SU-DHL-6 (cell line): Measurements from ENCODE around the gene RGN.

Source experiments
- H2AFZ ChIP-seq: fragments of 200-600 bp; sonication (generic); 2 replicates; pipeline ENCODE4 v1.6.1; 2014; ENCODE audit warnings: low read depth, mild to moderate bottlenecking, moderate library complexity, mixed read lengths, antibody characterized with exemption, low read length; ENCODE audit not compliant: severe bottlenecking
- H3F3A ChIP-seq: fragments of 200-600 bp; shearing (Covaris generic); 2 replicates; pipeline ENCODE4 v1.6.0; 2016; ENCODE audit warnings: antibody characterized with exemption, mild to moderate bottlenecking; ENCODE audit not compliant: insufficient read depth
- H3K27ac ChIP-seq: fragments of 200-600 bp; sonication (generic); 2 replicates; pipeline ENCODE4 v1.5.1; 2016; ENCODE audit warnings: low read depth, mild to moderate bottlenecking, low read length, moderate library complexity, mixed read lengths
- H3K27me3 ChIP-seq: fragments of 200-600 bp; sonication (generic), shearing (Covaris generic); 2 replicates; pipeline ENCODE4 v1.6.0; 2014; ENCODE audit warnings: mild to moderate bottlenecking, low read length
- H3K36me3 ChIP-seq: fragments of 200-600 bp; sonication (generic); 2 replicates; pipeline ENCODE4 v1.6.1; 2014; ENCODE audit warnings: mild to moderate bottlenecking, low read length, mixed read lengths
- H3K4me2 ChIP-seq: fragments of 300-600, 200-600 bp; shearing (Covaris generic), sonication (generic); 2 replicates; pipeline ENCODE4 v1.6.0; 2014; ENCODE audit warnings: low read length, low read depth, mild to moderate bottlenecking; ENCODE audit not compliant: poor library complexity, severe bottlenecking
- H3K4me3 ChIP-seq: fragments of 200-600 bp; sonication (generic); 2 replicates; pipeline ENCODE4 v1.5.1; 2014; ENCODE audit warnings: antibody characterized with exemption, low read length, mild to moderate bottlenecking, mixed read lengths; ENCODE audit not compliant: insufficient read depth, poor library complexity, severe bottlenecking
- H3K79me2 ChIP-seq: fragments of 200-600 bp; sonication (generic); 2 replicates; pipeline ENCODE4 v1.6.1; 2014; ENCODE audit warnings: mild to moderate bottlenecking, low read length, moderate library complexity; ENCODE audit not compliant: insufficient read depth
- H3K9ac ChIP-seq: fragments of 200-600 bp; sonication (generic); 2 replicates; pipeline ENCODE4 v1.7.0; 2014; ENCODE audit warnings: mild to moderate bottlenecking, low read length
- H3K9me2 ChIP-seq: fragments of 200-600 bp; sonication (generic); replicated peaks from 2 replicates; pipeline ENCODE4 v1.6.1; 2014; ENCODE audit warnings: low read length; ENCODE audit not compliant: insufficient read depth
- H3K9me3 ChIP-seq: fragments of 200-600 bp; sonication (generic); 2 replicates; pipeline ENCODE4 v1.6.1; 2014; ENCODE audit warnings: low read length, mixed read lengths; ENCODE audit not compliant: insufficient read depth
- H4K20me1 ChIP-seq: fragments of 200-600 bp; sonication (generic); 2 replicates; pipeline ENCODE4 v1.6.1; 2014; ENCODE audit warnings: low read depth, mild to moderate bottlenecking, antibody characterized with exemption, low read length, moderate library complexity, mixed read lengths
- EZH2phosphoT487 ChIP-seq: fragments of 200-600 bp; sonication (generic), shearing (Covaris generic); conservative IDR thresholded peaks from 2 replicates; pipeline ENCODE4 v1.6.1; 2018; ENCODE audit warnings: mild to moderate bottlenecking, antibody characterized with exemption, low read length, moderate library complexity, mixed read lengths
- TF ChIP-seq, protein P1 (sequence below): fragments of 200-600 bp; sonication (generic); IDR thresholded peaks from one replicate; pipeline ENCODE4 v1.5.1; 2017; ENCODE audit warnings: antibody characterized with exemption, mild to moderate bottlenecking, low read length, moderate library complexity; ENCODE audit not compliant: insufficient read depth, poor library complexity, severe bottlenecking

Gene RGN

DNA sequence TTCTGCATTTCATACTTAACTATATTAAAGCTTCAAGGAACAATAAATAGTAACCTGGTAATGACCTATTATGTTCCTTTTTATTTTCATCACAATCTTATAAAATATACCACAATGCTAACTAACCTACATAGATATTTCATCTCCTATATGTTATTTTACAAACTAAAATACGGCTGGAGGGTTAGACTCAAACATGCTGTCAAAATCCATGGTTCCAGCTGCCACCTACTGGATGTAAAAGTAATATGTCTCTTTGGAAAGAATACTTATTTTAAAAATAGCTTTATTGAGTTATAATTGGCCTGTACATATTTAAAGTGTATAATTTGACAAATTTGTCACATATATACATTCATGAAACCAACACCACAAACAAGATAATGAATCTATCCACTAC lies 15.0 kb downstream of the RGN start:
- Histone ChIP-seq H3K27ac (no peak overlapping the region), H3K36me3 (no peaks in the 10 kb centered on the region), H3K79me2 (no peaks in the 10 kb centered on the region), H3K9me2 (no peaks in the 10 kb centered on the region), H2AFZ (no peak overlapping the region), H3K4me2 (no peak overlapping the region), H3F3A (no peaks in the 10 kb centered on the region; the same call in 1 of the 2 replicates), H3K4me3 (no peak overlapping the region), H3K27me3 (no peaks in the 10 kb centered on the region), H3K9me3 (no peaks in the 10 kb centered on the region), H4K20me1 (no peaks in the 10 kb centered on the region), H3K9ac (no peak overlapping the region)
- TF ChIP-seq, protein P1, sequence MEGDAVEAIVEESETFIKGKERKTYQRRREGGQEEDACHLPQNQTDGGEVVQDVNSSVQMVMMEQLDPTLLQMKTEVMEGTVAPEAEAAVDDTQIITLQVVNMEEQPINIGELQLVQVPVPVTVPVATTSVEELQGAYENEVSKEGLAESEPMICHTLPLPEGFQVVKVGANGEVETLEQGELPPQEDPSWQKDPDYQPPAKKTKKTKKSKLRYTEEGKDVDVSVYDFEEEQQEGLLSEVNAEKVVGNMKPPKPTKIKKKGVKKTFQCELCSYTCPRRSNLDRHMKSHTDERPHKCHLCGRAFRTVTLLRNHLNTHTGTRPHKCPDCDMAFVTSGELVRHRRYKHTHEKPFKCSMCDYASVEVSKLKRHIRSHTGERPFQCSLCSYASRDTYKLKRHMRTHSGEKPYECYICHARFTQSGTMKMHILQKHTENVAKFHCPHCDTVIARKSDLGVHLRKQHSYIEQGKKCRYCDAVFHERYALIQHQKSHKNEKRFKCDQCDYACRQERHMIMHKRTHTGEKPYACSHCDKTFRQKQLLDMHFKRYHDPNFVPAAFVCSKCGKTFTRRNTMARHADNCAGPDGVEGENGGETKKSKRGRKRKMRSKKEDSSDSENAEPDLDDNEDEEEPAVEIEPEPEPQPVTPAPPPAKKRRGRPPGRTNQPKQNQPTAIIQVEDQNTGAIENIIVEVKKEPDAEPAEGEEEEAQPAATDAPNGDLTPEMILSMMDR: peak; percentile 16
- TF ChIP-seq EZH2phosphoT487: no peak

DNA sequence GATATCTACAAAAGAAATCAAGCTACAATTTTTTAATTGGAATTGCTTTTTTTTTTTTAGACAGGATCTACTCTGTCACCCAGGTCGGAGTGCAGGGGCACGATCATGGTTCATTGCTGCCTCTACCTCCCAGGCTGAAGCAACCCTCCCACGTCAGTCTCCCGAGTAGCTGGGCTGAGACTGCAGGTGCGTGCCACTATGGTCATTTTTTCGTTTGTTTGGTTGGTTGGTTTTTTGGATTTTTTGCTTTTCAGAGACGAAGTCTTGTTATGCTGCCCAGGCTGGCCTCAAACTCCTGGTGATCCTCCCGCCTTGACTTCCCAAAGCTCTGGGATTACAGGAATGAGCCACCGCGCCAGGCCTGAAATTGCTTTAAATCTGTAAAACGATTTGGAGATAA lies 15.6 kb downstream of the RGN start:
- no peaks in the 10 kb centered on the region for H3K79me2 ChIP-seq
- H3K9me2 ChIP-seq: no peaks in the 10 kb centered on the region
- H2AFZ ChIP-seq: no peak overlapping the region
- H3K4me2 ChIP-seq: no peak overlapping the region
- TF ChIP-seq, protein P1: no peak
- TF ChIP-seq EZH2phosphoT487: no peak
- no peaks in the 10 kb centered on the region for H4K20me1 ChIP-seq
- H3K27ac ChIP-seq: no peak overlapping the region
- H3K4me3 ChIP-seq: no peak overlapping the region
- H3K36me3 ChIP-seq: no peaks in the 10 kb centered on the region
- no peaks in the 10 kb centered on the region; the same call in 1 of the 2 replicates for H3F3A ChIP-seq
- H3K9ac ChIP-seq: no peak overlapping the region
- H3K9me3 ChIP-seq: no peaks in the 10 kb centered on the region
- no peaks in the 10 kb centered on the region for H3K27me3 ChIP-seq

DNA sequence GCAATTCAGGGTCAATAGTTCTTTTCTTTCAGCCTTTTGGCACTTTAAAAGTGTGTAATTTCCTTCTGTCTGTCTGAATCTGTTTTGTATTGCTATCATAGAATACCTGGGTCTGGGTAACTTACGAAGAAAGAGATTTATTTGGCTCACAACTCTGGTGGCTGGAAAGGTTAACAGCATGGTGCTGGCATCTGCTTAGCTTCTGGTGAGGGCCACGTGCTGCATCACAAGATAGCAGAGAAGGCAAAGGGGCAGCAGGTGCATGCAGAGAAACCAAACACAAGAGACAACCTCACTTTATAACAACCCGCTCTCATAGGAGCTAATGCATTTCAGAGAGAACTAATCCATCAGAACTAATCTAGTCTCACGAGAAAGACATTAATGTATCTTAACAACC lies 18.8 kb downstream of the RGN start:
- no peaks in the 10 kb centered on the region for H3K9me2 ChIP-seq
- TF ChIP-seq, protein P1: no peak
- no peak for TF ChIP-seq EZH2phosphoT487
- no peaks in the 10 kb centered on the region for H4K20me1 ChIP-seq
- H3K4me2 ChIP-seq: no peak overlapping the region
- H3K27ac ChIP-seq: no peak overlapping the region
- no peak overlapping the region for H2AFZ ChIP-seq
- H3K79me2 ChIP-seq: no peaks in the 10 kb centered on the region
- no peak overlapping the region for H3K9ac ChIP-seq
- H3K27me3 ChIP-seq: no peaks in the 10 kb centered on the region
- no peaks in the 10 kb centered on the region; the same call in 1 of the 2 replicates for H3F3A ChIP-seq
- no peaks in the 10 kb centered on the region for H3K36me3 ChIP-seq
- H3K4me3 ChIP-seq: no peak overlapping the region
- H3K9me3 ChIP-seq: no peaks in the 10 kb centered on the region
